H1 (cell line): Measurements from ENCODE around the gene GAS6. TPM values are rescaled to one million over a fixed set of nuclear protein-coding genes. Genes with fewer than 3 reads are reported as not detected.

Experiments
- CTCF ChIA-PET: fragments of 300-600 bp; sonication (Branson Sonifier 250); formaldehyde crosslinking; loops from one replicate; lab custom pipeline; 2021; ENCODE audit not compliant: partially characterized antibody; lab: Charles Lee
- POLR2A ChIA-PET: fragments of 300-600 bp; sonication (Branson Sonifier 250); formaldehyde crosslinking; loops from one replicate; lab custom pipeline; 2021; ENCODE audit warnings: inconsistent platforms; ENCODE audit not compliant: partially characterized antibody; lab: Charles Lee
- DNase-seq, 2 experiments: peaks; one replicate each; pipeline versions ENCODE4 v3.0.0 to v3.0.0-alpha.2; 2010 to 2022; ENCODE audit warnings: low spot score in 2 of 2, low read depth in 1 of 2, mixed read lengths in 1 of 2
- FAIRE-seq: peaks from 2 replicates; lab custom pipeline; 2011; peaks lifted over from hg19 to GRCh38; lab: Jason Lieb, UNC
- H2AFZ ChIP-seq: 2 replicates; pipeline ENCODE4 v1.8.1; 2012; ENCODE audit warnings: low read length, inconsistent platforms
- H2AK5ac ChIP-seq: 2 replicates; pipeline ENCODE4 v1.6.1; 2013; ENCODE audit warnings: low read depth, low read length
- H2BK120ac ChIP-seq: replicated peaks from 2 replicates; pipeline ENCODE3; 2013; ENCODE audit warnings: low read depth, low read length, inconsistent platforms
- H2BK12ac ChIP-seq: 2 replicates; pipeline ENCODE4 v1.6.1; 2013; ENCODE audit warnings: low read depth, low read length
- H2BK15ac ChIP-seq: 2 replicates; pipeline ENCODE4 v1.6.1; 2013; ENCODE audit warnings: low read length
- H2BK20ac ChIP-seq: 2 replicates; pipeline ENCODE4 v1.6.1; 2013; ENCODE audit warnings: low read length
- H2BK5ac ChIP-seq: 2 replicates; pipeline ENCODE4 v1.6.1; 2013; ENCODE audit warnings: low read depth, low read length
- H3K14ac ChIP-seq: 2 replicates; pipeline ENCODE4 v1.6.1; 2013; ENCODE audit warnings: inconsistent platforms; ENCODE audit not compliant: insufficient read length
- H3K18ac ChIP-seq: 2 replicates; pipeline ENCODE4 v1.6.1; 2013; ENCODE audit warnings: low read length; ENCODE audit errors: extremely low read depth
- H3K23ac ChIP-seq: 2 replicates; pipeline ENCODE4 v1.6.1; 2013; ENCODE audit warnings: inconsistent platforms; ENCODE audit not compliant: insufficient read length
- H3K23me2 ChIP-seq: 2 replicates; pipeline ENCODE4 v1.6.1; 2013; ENCODE audit warnings: low read depth, low read length
- H3K27ac ChIP-seq: 2 replicates; pipeline ENCODE4 v1.6.1; 2011; ENCODE audit warnings: low read depth, low read length, inconsistent platforms
- H3K27me3 ChIP-seq, 4 experiments: replicated peaks in 1 of 4; 1 replicate in 1 of 4; 2 replicates in 3 of 4; pipeline versions ENCODE4 v1.6.1 to v1.8.1; 2011 to 2013; ENCODE audit warnings: low read length in 3 of 4, mild to moderate bottlenecking in 3 of 4, inconsistent platforms in 2 of 4, mixed read lengths in 2 of 4, moderate library complexity in 1 of 4; ENCODE audit not compliant: control insufficient read depth in 3 of 4, insufficient read depth in 3 of 4; ENCODE audit errors: extremely low read depth in 1 of 4
- H3K36me3 ChIP-seq, 4 experiments: 2 replicates each; pipeline versions ENCODE4 v1.6.1 to v1.8.1; 2011 to 2013; ENCODE audit warnings: mild to moderate bottlenecking in 4 of 4, low read length in 3 of 4, moderate library complexity in 2 of 4, control low read depth in 1 of 4, inconsistent platforms in 1 of 4; ENCODE audit not compliant: insufficient read depth in 4 of 4, control insufficient read depth in 2 of 4
- H3K4ac ChIP-seq: replicated peaks from 2 replicates; pipeline ENCODE3; 2013; ENCODE audit warnings: low read length, low read depth, mixed read lengths, inconsistent platforms; ENCODE audit not compliant: insufficient read length
- H3K4me1 ChIP-seq, 4 experiments: replicated peaks in 1 of 4; 1 replicate in 1 of 4; 2 replicates in 3 of 4; pipeline versions ENCODE4 v1.6.1 to v1.8.1; 2011 to 2013; ENCODE audit warnings: low read length in 3 of 4, inconsistent platforms in 2 of 4, mixed read lengths in 1 of 4; ENCODE audit not compliant: insufficient read depth in 4 of 4, control insufficient read depth in 3 of 4
- H3K4me2 ChIP-seq, 2 experiments: 2 replicates each; pipeline versions ENCODE4 v1.6.1 to v1.8.1; 2011 to 2013; ENCODE audit warnings: low read depth in 2 of 2, low read length in 2 of 2, control low read depth in 1 of 2, inconsistent platforms in 1 of 2, mild to moderate bottlenecking in 1 of 2; ENCODE audit not compliant: insufficient read depth in 1 of 2
- H3K4me3 ChIP-seq, 4 experiments: fragments of 200-600, 300-600 bp in 1 of 4; sonication (generic), shearing (Covaris generic), sonication (Bioruptor Twin) in 1 of 4; 2 replicates each; pipeline versions ENCODE4 v1.5.1 to v1.8.1; 2011 to 2016; ENCODE audit warnings: low read length in 4 of 4, low read depth in 3 of 4, control low read depth in 2 of 4, inconsistent platforms in 2 of 4, mild to moderate bottlenecking in 2 of 4, mixed read lengths in 1 of 4, moderate library complexity in 1 of 4; ENCODE audit not compliant: insufficient read depth in 2 of 4; ENCODE audit errors: extremely low read depth in 1 of 4
- H3K56ac ChIP-seq: replicated peaks from 2 replicates; pipeline ENCODE3; 2013; ENCODE audit warnings: low read depth, mild to moderate bottlenecking, mixed read lengths, low read length, inconsistent platforms; ENCODE audit not compliant: insufficient read length
- H3K79me1 ChIP-seq: 2 replicates; pipeline ENCODE4 v1.6.1; 2013; ENCODE audit warnings: low read depth, low read length, control low read depth
- H3K79me2 ChIP-seq, 2 experiments: 2 replicates each; pipeline versions ENCODE4 v1.6.1 to v1.8.1; 2012 to 2013; ENCODE audit warnings: low read length in 2 of 2, mild to moderate bottlenecking in 2 of 2, inconsistent platforms in 1 of 2; ENCODE audit not compliant: insufficient read depth in 2 of 2, control insufficient read depth in 1 of 2
- H3K9ac ChIP-seq, 4 experiments: replicated peaks in 1 of 4; 1 replicate in 1 of 4; 2 replicates in 3 of 4; pipeline versions ENCODE4 v1.6.1 to v1.8.1; 2011 to 2013; ENCODE audit warnings: low read depth in 3 of 4, low read length in 3 of 4, control low read depth in 2 of 4, mild to moderate bottlenecking in 2 of 4, moderate library complexity in 2 of 4, inconsistent platforms in 1 of 4; ENCODE audit errors: extremely low read depth in 1 of 4
- H3K9me3 ChIP-seq, 2 experiments: 2 replicates each; pipeline versions ENCODE4 v1.6.1 to v1.8.1; 2012 to 2013; ENCODE audit warnings: mild to moderate bottlenecking in 2 of 2, moderate library complexity in 2 of 2, control low read depth in 1 of 2, inconsistent platforms in 1 of 2, low read depth in 1 of 2, low read length in 1 of 2, mixed read lengths in 1 of 2; ENCODE audit not compliant: insufficient read depth in 2 of 2
- H4K20me1 ChIP-seq, 2 experiments: replicated peaks in 1 of 2; 2 replicates each; pipeline versions ENCODE3 to v1.8.1; 2011 to 2013; ENCODE audit warnings: inconsistent platforms in 2 of 2, low read length in 2 of 2, mild to moderate bottlenecking in 1 of 2; ENCODE audit not compliant: insufficient read depth in 2 of 2, control insufficient read depth in 1 of 2
- H4K5ac ChIP-seq: 2 replicates; pipeline ENCODE4 v1.6.1; 2013; ENCODE audit warnings: low read length, low read depth, mixed read lengths, inconsistent platforms; ENCODE audit not compliant: insufficient read length
- H4K8ac ChIP-seq: 2 replicates; pipeline ENCODE4 v1.8.0; 2013; ENCODE audit warnings: mild to moderate bottlenecking, moderate library complexity, low read length, inconsistent platforms; ENCODE audit not compliant: insufficient read depth; ENCODE audit errors: extremely low read depth
- H4K91ac ChIP-seq: replicated peaks from 2 replicates; pipeline ENCODE3; 2013; ENCODE audit warnings: low read length, mixed read lengths, inconsistent platforms; ENCODE audit not compliant: insufficient read length
- ATF2 ChIP-seq: IDR thresholded peaks from 2 replicates; pipeline ENCODE4 v1.6.1; 2012; ENCODE audit warnings: low read length, inconsistent platforms
- WGBS, 2 experiments: shearing (Covaris generic) in 1 of 2; methylation state at CpG; one replicate each; pipeline versions ENCODE4 v1.1.6 to v1.1.7; 2013 to 2015; ENCODE audit warnings: low lambda C conversion rate in 2 of 2, mixed read lengths in 2 of 2, inconsistent platforms in 1 of 2, low coverage in 1 of 2, missing lambda C conversion rate in 1 of 2; ENCODE audit not compliant: insufficient replicate concordance in 2 of 2, insufficient coverage in 1 of 2, insufficient read length in 1 of 2; ENCODE audit errors: extremely low coverage in 1 of 2, missing lambda C conversion rate in 1 of 2; 5-methylcytosine and 5-hydroxymethylcytosine counted together
- polyA plus RNA-seq, 7 experiments: library from polyadenylated mRNA; depleted of rRNA in 3 of 7; stranded (reverse) in 5 of 7; unstranded in 2 of 7; fragments of >200 nt in 5 of 7; fragments of 200-250 nt in 2 of 7; gene quantifications; 1 replicate in 5 of 7; 2 replicates in 1 of 7; 4 replicates in 1 of 7; pipeline versions ENCODE4 v1.2.1 to v1.2.3, GENCODE V29; 2011 to 2013; ENCODE audit warnings: missing spikeins in 2 of 7, mixed read lengths in 2 of 7
- total RNA-seq: library from RNA; stranded (reverse); fragmentation: NEBNext Ultra II Directional; extraction: Animal tissue kit (Norgen Biotek cat#: 25700); gene quantifications from 2 replicates; pipeline ENCODE4 v1.2.1, GENCODE V29; 2021

Gene GAS6
- total and polyA plus RNA-seq, 2 of the 8 experiments (the other 6 are each of a cell fraction or from before 2014, with no cell fraction given) = 18.6 to 31.0 TPM

GRCh38 chr13:113879494-113880360 is 15.9 kb upstream of the GAS6 start:
- H3K56ac ChIP-seq = no peak overlapping the region
- H3K27ac ChIP-seq = no peak overlapping the region
- H3K79me2 ChIP-seq = no peaks in the 10 kb centered on the region
- no peaks in the 10 kb centered on the region for H3K27me3 ChIP-seq
- H3K9ac ChIP-seq = no peak overlapping the region; a peak in 1 of 7 replicates
- ChIA-PET POLR2A (no interaction called here), CTCF (interaction anchor here (0.9 to 1.8 kb wide), 4 partner anchors 12 to 77 kb away, joined by 3 to 4 read pairs (median 3); no protein-coding TSS in a partner anchor)
- H2BK15ac ChIP-seq = no peak overlapping the region
- H2BK12ac ChIP-seq = no peak overlapping the region
- no peak overlapping the region for H3K4me3 ChIP-seq
- no peak overlapping the region for H3K4ac ChIP-seq
- no peak overlapping the region; the same call in 1 of the 2 replicates for H4K8ac ChIP-seq
- no peak overlapping the region for H4K5ac ChIP-seq
- H4K20me1 ChIP-seq = no peaks in the 10 kb centered on the region
- DNase-seq = no peak
- H4K91ac ChIP-seq = no peak overlapping the region
- no peak overlapping the region for H3K14ac ChIP-seq
- no peak overlapping the region for H2AFZ ChIP-seq
- no peaks in the 10 kb centered on the region for H3K79me1 ChIP-seq
- no peak for FAIRE-seq
- H3K4me2 ChIP-seq = no peak overlapping the region
- H2BK120ac ChIP-seq = no peak overlapping the region
- H3K18ac ChIP-seq = no peak overlapping the region
- no peak overlapping the region for H2BK5ac ChIP-seq
- no peak overlapping the region for H3K23ac ChIP-seq
- H3K23me2 ChIP-seq = no peaks in the 10 kb centered on the region; the same call in 1 of the 2 replicates
- H3K4me1 ChIP-seq = no peaks in the 10 kb centered on the region
- 93% methylated on average over 11 of the region's 11 CpGs; no CpG with 5 or more reads in 1 of the 2 experiments for WGBS, 2 experiments
- no peak overlapping the region for H2BK20ac ChIP-seq
- no peaks in the 10 kb centered on the region; a peak in 1 of 4 replicates for H3K9me3 ChIP-seq
- no peaks in the 10 kb centered on the region for H3K36me3 ChIP-seq
- H2AK5ac ChIP-seq = no peak overlapping the region
- no peak for TF ChIP-seq ATF2
